GM10266 (cell line): ENCODE data around the gene S100A6.

Experiments
- DNase-seq: peaks from one replicate; pipeline ENCODE4 v3.0.0; 2012; ENCODE audit errors: extremely low spot score
- TF ChIP-seq, protein P1 (sequence below): IDR thresholded peaks from 2 replicates; pipeline ENCODE4 v1.5.1; 2012; ENCODE audit warnings: mild to moderate bottlenecking, low read depth; ENCODE audit not compliant: control insufficient read depth, insufficient read depth; ENCODE audit errors: missing control alignments

The S100A6 gene

DNA sequence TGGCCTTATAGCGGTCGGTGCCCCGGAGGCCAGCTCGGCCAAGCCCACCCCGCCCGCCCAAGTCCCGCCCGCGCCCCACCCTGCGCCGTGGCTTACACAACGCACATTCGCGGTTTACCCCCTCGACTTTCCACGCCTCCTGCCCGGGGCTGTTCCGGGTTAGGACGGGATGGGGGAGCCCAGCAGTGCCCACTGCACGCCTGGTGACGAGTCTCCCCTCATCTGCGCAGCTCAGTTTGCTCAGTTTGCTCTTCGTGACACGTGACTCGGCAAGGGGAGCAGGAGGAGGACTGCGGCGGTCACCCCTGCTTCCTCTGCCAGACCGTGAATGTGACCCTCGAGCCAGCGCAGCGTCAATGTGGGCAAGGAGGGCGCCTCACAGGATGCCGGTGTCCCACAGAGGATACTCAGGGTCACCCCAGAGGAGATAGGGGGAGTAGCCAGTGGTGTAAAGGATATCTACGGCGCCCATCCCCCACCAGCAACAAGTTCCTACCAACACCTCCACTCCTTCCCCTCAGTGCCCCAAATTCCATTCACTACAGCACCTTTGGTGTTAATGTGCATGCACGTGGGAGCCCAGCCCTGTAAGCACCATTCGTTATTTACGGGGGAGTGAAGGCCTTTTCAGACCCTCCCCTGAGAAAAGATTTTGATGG lies 350 bp upstream of the S100A6 start:
- peak; percentile 72 for DNase-seq
- TF ChIP-seq, protein P1, sequence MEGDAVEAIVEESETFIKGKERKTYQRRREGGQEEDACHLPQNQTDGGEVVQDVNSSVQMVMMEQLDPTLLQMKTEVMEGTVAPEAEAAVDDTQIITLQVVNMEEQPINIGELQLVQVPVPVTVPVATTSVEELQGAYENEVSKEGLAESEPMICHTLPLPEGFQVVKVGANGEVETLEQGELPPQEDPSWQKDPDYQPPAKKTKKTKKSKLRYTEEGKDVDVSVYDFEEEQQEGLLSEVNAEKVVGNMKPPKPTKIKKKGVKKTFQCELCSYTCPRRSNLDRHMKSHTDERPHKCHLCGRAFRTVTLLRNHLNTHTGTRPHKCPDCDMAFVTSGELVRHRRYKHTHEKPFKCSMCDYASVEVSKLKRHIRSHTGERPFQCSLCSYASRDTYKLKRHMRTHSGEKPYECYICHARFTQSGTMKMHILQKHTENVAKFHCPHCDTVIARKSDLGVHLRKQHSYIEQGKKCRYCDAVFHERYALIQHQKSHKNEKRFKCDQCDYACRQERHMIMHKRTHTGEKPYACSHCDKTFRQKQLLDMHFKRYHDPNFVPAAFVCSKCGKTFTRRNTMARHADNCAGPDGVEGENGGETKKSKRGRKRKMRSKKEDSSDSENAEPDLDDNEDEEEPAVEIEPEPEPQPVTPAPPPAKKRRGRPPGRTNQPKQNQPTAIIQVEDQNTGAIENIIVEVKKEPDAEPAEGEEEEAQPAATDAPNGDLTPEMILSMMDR, result no peak

DNA sequence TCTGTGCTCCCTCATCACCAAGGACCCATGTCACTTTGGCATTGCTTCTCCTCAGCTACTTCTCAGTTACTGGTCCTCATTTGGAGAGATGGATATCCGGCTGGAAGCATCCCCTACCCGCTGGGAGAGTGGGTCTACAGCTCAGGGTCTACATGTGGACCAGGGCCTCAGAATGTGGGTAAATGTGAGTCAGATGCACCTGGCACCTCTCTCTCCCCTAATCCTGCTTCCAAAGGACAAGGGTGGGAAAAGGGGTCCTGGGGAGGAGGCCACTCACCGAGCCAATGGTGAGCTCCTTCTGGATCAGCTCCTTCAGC lies 908 bp downstream of the S100A6 start:
- no peak for DNase-seq
- TF ChIP-seq, protein P1, result no peak

DNA sequence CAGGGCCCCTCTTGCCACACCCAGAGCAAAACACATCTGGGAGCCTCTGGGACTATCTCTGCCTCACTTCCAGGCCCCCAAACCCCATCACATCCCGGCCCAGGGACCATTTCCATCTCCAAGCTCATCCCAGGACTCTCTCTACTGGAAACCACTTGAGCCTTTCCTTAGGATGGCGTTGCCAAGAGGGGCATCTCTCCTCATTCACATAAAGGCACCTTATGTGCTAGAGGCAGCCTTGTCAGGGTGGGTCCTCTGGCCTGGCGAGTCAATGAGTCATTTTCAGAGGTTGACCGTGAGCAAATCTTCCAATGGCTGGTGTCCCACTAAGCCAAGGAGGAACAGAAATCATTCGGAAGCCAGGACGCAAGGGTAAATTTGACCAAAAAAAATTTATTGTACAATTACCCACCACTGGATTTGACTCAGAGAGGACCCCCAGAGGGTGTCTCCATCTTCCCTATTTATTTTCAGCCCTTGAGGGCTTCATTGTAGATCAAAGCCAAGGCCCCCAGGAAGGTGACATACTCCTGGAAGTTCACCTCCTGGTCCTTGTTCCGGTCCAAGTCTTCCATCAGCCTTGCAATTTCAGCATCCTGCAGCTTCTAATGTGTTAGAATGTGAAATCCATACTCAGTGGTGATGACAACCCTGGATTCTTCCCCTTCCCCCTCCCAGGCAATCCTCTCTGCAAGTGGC lies 1.4 kb downstream of the S100A6 start:
- TF ChIP-seq, protein P1, result no peak
- DNase-seq, result no peak

DNA sequence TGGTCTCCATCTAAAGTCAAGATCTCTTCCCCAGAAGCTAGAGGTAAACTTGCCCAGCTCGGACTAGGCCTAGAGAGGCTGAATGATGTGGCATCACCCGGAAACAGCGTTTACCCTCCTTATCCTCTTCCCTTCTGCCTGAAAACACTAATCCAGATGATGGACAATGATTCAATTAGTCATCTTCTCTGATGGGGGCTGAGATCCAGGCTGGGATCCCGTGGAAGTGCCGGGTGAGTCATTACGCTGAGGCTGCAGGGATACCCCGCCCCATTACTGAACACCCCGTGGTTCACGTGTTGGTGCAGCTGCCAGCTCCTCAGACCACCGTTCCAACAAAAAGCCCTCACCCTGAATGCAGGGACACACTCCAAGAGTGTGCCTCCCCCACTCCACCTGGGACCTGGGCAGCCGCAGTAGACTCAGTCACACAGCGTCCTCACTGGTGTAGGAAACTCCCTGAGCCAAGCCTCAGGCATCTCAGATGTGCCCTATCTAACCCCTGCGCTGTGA lies 2.0 kb downstream of the S100A6 start:
- TF ChIP-seq, protein P1, result no peak
- DNase-seq, result no peak

DNA sequence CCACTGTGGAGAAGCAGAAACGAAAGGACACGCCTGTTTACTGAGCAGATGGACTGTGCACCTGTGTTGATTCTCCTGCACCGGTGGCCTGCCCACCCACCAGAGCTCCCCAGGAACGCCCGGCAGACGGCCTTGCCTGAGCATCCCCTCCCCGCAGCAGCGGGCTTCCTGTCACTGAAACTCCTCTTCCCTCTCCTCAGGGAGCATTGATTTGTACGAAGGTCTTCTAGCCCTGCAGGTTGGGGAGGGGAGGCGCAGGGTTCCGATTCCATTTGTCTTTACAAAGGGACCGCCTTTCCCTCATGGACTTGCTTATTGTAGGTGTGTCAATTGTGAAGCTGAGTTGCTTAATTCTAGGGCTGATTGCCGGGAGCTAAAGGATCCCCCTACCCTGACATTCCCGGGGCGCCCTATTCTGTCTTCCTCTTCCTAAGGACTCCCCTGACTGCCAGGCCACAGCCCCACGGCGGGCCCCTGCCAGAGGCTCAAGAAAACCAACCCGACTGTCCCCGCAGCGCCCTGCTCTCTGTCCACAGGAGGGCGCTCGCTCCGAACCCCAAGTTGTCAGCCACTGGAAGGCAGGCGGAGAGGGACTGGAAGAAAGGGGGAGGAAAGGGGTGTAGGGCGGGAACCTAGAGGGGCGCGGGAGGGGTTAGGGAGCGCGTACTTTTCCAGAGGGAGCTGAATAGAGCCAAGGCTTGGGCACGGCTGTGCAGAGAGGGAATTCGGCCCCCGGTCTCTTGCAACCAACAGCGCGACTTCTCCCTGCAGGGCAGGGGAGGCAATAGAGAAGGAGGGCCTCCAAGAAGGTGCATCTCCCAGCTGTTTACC lies 2.8 kb downstream of the S100A6 start:
- peak; percentile 85 for DNase-seq
- TF ChIP-seq, protein P1, result peak; percentile 92

DNA sequence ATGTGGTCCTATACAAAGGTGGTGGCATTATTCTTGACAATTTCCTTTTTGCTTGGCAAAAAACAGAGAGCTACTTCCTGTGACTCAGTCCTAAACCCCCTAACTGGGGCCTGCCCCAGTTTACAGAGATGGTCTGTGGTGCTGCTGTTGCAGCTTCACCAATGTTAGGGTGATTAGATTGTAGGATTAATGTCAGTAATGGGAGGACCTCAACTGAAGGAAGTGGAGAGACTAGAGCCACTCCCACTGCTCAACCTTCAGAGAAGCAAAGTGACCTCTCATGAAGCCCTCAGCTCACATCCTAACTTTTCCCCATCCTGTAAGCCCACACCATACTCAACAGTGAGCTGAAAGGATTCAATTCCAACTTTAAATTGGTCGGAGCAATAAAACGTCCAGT lies 3.6 kb downstream of the S100A6 start:
- TF ChIP-seq, protein P1, result no peak
- DNase-seq, result no peak
